ENCODE measurements around the gene LIMS2.

- TF ChIP-seq CTCF (IDR thresholded peaks at IDR 0.05) (no peak), ZFX (IDR thresholded peaks at IDR 0.05; ENCODE audit: borderline replicate concordance) (no peak)
These were observed 68.5 kb downstream of the LIMS2 start for GRCh38 chr2:127606625-127607398.
